LoVo (cell line): ENCODE data around the gene PXK.

Experiments used
- DNase-seq: peaks from one replicate; pipeline ENCODE4 v3.0.0-alpha.2; 2016; ENCODE audit warnings: low spot score

The PXK gene

GRCh38 chr3:58347984-58348383, 15.3 kb downstream of the PXK start:
- DNase-seq = no peak

GRCh38 chr3:58349792-58350626, 17.3 kb downstream of the PXK start:
- no peak for DNase-seq

GRCh38 chr3:58350627-58351013, 17.9 kb downstream of the PXK start:
- DNase-seq = no peak

GRCh38 chr3:58351920-58352319, 19.2 kb downstream of the PXK start:
- no peak for DNase-seq

GRCh38 chr3:58352626-58353025, 19.9 kb downstream of the PXK start:
- no peak for DNase-seq

- DNase-seq = no peak
Measured at GRCh38 chr3:58353722-58354553, 21.2 kb downstream of the PXK start.

GRCh38 chr3:58355179-58355578, 22.5 kb downstream of the PXK start:
- DNase-seq = no peak

GRCh38 chr3:58356054-58356453, 23.4 kb downstream of the PXK start:
- no peak for DNase-seq

- no peak for DNase-seq
Measured at GRCh38 chr3:58357402-58357801, 24.7 kb downstream of the PXK start.

GRCh38 chr3:58358092-58358491, 25.4 kb downstream of the PXK start:
- DNase-seq = no peak

- DNase-seq = no peak
Measured at GRCh38 chr3:58358808-58359207, 26.1 kb downstream of the PXK start.

- no peak for DNase-seq
Measured at GRCh38 chr3:58359621-58360020, 26.9 kb downstream of the PXK start.

- DNase-seq = no peak
Measured at GRCh38 chr3:58361866-58362265, 29.2 kb downstream of the PXK start.

GRCh38 chr3:58366699-58367098, 34.0 kb downstream of the PXK start:
- no peak for DNase-seq

GRCh38 chr3:58369038-58369437, 36.3 kb downstream of the PXK start:
- DNase-seq = no peak

GRCh38 chr3:58369876-58370275, 37.2 kb downstream of the PXK start:
- DNase-seq = no peak

GRCh38 chr3:58370407-58370806, 37.7 kb downstream of the PXK start:
- DNase-seq = no peak

GRCh38 chr3:58371754-58372153, 39.1 kb downstream of the PXK start:
- no peak for DNase-seq

- no peak for DNase-seq
Measured at GRCh38 chr3:58375254-58375653, 42.6 kb downstream of the PXK start.

- DNase-seq = no peak
Measured at GRCh38 chr3:58377168-58377567, 44.5 kb downstream of the PXK start.

- DNase-seq = no peak
Measured at GRCh38 chr3:58377750-58378149, 45.1 kb downstream of the PXK start.

- DNase-seq = no peak
Measured at GRCh38 chr3:58379351-58380073, 46.8 kb downstream of the PXK start.

GRCh38 chr3:58383476-58383875, 50.8 kb downstream of the PXK start:
- DNase-seq = no peak
